ENCODE results near the gene STPG4. TPM values are rescaled to one million over a fixed set of nuclear protein-coding genes. Genes with fewer than 3 reads are reported as not detected.

The STPG4 gene, protein sequence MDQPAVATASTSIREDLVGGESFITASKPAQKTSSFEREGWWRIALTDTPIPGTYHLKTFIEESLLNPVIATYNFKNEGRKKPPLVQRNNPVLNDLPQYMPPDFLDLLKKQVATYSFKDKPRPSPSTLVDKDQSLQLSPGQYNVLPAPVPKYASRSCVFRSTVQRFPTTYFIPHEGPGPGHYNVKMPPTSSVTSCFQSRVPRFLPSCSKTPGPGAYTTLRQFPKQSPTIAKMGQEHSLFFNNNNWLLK
- 0.06 TPM for polyA plus RNA-seq (2013, experiment 1 of 2)
- polyA plus RNA-seq (2013, experiment 2 of 2) = 0.05 TPM

DNA sequence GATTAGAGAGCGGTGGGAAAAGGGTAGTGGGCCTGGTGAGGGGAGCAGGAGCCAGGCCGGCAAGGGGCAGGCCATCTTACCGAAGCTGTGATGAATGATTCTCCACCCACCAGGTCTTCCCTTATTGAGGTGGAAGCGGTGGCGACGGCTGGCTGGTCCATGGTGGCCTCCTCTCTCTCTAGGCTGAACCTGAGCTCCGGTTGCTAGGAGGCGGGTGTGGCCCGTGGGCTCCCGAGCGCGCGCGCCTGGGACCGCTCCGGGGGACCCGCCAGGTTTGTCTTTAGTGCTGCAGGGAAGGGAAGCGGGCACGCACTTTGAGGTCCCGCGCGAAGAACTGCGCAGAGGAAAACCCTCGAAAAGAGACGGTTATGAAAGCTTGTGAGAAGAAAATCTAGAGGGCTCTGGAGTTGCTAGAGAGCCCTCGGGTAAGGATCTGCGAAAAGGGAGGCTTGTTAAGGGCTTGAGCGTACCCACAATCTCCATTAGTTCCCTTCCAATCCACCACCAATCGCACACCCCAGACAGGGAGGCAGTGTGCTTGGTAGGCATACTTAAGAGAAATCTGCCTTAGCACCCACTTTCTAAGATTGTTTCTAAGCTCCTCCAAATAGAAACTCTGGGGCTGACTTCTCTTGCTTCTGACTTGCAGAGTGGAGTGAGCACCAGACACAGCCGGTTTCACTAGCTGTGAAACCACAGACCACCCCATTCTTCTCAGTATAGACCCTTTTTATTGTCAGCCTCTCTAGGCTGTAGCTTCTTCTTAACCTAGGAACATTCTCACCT, at the start of gene STPG4:
Gene STPG4 (minus strand): TSS at position 218 of the 786 bp plus-strand sequence. CDS start 57 bp downstream, at position 161.
- 98% methylated on average over 30 of the region's 30 CpGs for WGBS
- no peak within 1 kb of the TSS for H3K14ac ChIP-seq (ENCODE audit: low read length in 2 of 2)
- H3K79me1 ChIP-seq (replicated peaks; ENCODE audit: low read length, poor library complexity, severe bottlenecking) = no peaks in the 10 kb centered on the region
- peak within 1 kb of the TSS in 1 of 2 experiments; percentile 30 for H3K4ac ChIP-seq (ENCODE audit: low read depth in 1 of 2, low read length in 2 of 2)
- peak within 1 kb of the TSS; percentile 50 for H2AK5ac ChIP-seq (ENCODE audit: low read length, severe bottlenecking)
- H4K8ac ChIP-seq (ENCODE audit: low read length) = no peak within 1 kb of the TSS
- no peaks in the 10 kb centered on the region for H3K9me3 ChIP-seq (ENCODE audit: control insufficient read depth, low read length)
- H2BK15ac ChIP-seq (ENCODE audit: low read depth, poor library complexity, severe bottlenecking) = no peak within 1 kb of the TSS
- no peak within 1 kb of the TSS for H4K91ac ChIP-seq (ENCODE audit: low read length)
- no peak within 1 kb of the TSS for H3K4me2 ChIP-seq (ENCODE audit: low read length, poor library complexity, severe bottlenecking)
- no peak within 1 kb of the TSS for H3K23ac ChIP-seq (ENCODE audit: low read length in 2 of 2)
- peaks cover 2% of the 10 kb centered on the region for H3K4me1 ChIP-seq (ENCODE audit: control insufficient read depth, insufficient read depth, low read depth, low read length)
- no peak within 1 kb of the TSS for H3K18ac ChIP-seq (ENCODE audit: low read depth in 1 of 2, low read length in 2 of 2)
- H3K27me3 ChIP-seq (ENCODE audit: control insufficient read depth in 1 of 2, insufficient read depth in 1 of 2, low read length in 2 of 2) = no peaks in the 10 kb centered on the region
- no peak within 1 kb of the TSS for H2BK12ac ChIP-seq (ENCODE audit: low read length in 2 of 2)
- no peak within 1 kb of the TSS for H3K9ac ChIP-seq (ENCODE audit: low read length)
- H3K27ac ChIP-seq (ENCODE audit: low read length, poor library complexity, severe bottlenecking) = peak within 1 kb of the TSS; percentile 36
- no peak within 1 kb of the TSS for H2BK5ac ChIP-seq (ENCODE audit: low read depth, low read length, poor library complexity, severe bottlenecking)
- no peak within 1 kb of the TSS for H2AFZ ChIP-seq (ENCODE audit: low read depth, low read length)
- no peak within 1 kb of the TSS for H3K4me3 ChIP-seq (ENCODE audit: insufficient read depth in 1 of 2, low read depth in 1 of 2, low read length in 2 of 2)
- DNase-seq = no peak
- H3K36me3 ChIP-seq (ENCODE audit: control insufficient read depth in 1 of 2, insufficient read depth in 2 of 2, low read depth in 1 of 2, low read length in 2 of 2) = peaks cover 22 to 70% of the 10 kb centered on the region in 2 experiments
- H2BK120ac ChIP-seq (ENCODE audit: low read depth, low read length) = no peak within 1 kb of the TSS

- Histone ChIP-seq H2BK12ac (ENCODE audit: low read length in 2 of 2) (peak overlapping the region in 1 of 2 experiments; percentile 25), H2AFZ (ENCODE audit: low read depth, low read length) (no peak overlapping the region), H3K4ac (ENCODE audit: low read depth in 1 of 2, low read length in 2 of 2) (no peak overlapping the region), H4K8ac (ENCODE audit: low read length) (no peak overlapping the region), H3K18ac (ENCODE audit: low read depth in 1 of 2, low read length in 2 of 2) (peak overlapping the region in 1 of 2 experiments; percentile 18), H3K27me3 (ENCODE audit: control insufficient read depth in 1 of 2, insufficient read depth in 1 of 2, low read length in 2 of 2) (no peaks in the 10 kb centered on the region), H2AK5ac (ENCODE audit: low read length, severe bottlenecking) (peak overlapping the region; percentile 18), H3K23ac (ENCODE audit: low read length in 2 of 2) (no peak overlapping the region), H3K9ac (ENCODE audit: low read length) (no peak overlapping the region), H2BK15ac (ENCODE audit: low read depth, poor library complexity, severe bottlenecking) (no peak overlapping the region), H2BK5ac (ENCODE audit: low read depth, low read length, poor library complexity, severe bottlenecking) (no peak overlapping the region), H3K27ac (ENCODE audit: low read length, poor library complexity, severe bottlenecking) (no peak overlapping the region), H3K14ac (ENCODE audit: low read length in 2 of 2) (no peak overlapping the region), H3K9me3 (ENCODE audit: control insufficient read depth, low read length) (no peaks in the 10 kb centered on the region), H3K36me3 (ENCODE audit: control insufficient read depth in 1 of 2, insufficient read depth in 2 of 2, low read depth in 1 of 2, low read length in 2 of 2) (no peaks in the 10 kb centered on the region), H3K4me1 (ENCODE audit: control insufficient read depth, insufficient read depth, low read depth, low read length) (peaks cover 4% of the 10 kb centered on the region), H2BK120ac (ENCODE audit: low read depth, low read length) (no peak overlapping the region), H3K4me2 (ENCODE audit: low read length, poor library complexity, severe bottlenecking) (no peak overlapping the region), H3K79me1 (replicated peaks; ENCODE audit: low read length, poor library complexity, severe bottlenecking) (no peaks in the 10 kb centered on the region), H3K4me3 (ENCODE audit: insufficient read depth in 1 of 2, low read depth in 1 of 2, low read length in 2 of 2) (no peak overlapping the region), H4K91ac (ENCODE audit: low read length) (no peak overlapping the region)
- DNase-seq = no peak
- 100% methylated on average over 2 of the region's 3 CpGs for WGBS
Measured at GRCh38 chr2:47204691-47205090, 49.6 kb upstream of the STPG4 start.

GRCh38 chr2:47203995-47204394, 48.9 kb upstream of the STPG4 start:
- peaks cover 4% of the 10 kb centered on the region for H3K4me1 ChIP-seq (ENCODE audit: control insufficient read depth, insufficient read depth, low read depth, low read length)
- no peaks in the 10 kb centered on the region for H3K9me3 ChIP-seq (ENCODE audit: control insufficient read depth, low read length)
- no peak overlapping the region for H3K4me2 ChIP-seq (ENCODE audit: low read length, poor library complexity, severe bottlenecking)
- H2BK12ac ChIP-seq (ENCODE audit: low read length in 2 of 2) = peak overlapping the region; percentile 4 to 56
- no peak overlapping the region for H2BK120ac ChIP-seq (ENCODE audit: low read depth, low read length)
- H4K8ac ChIP-seq (ENCODE audit: low read length) = no peak overlapping the region
- no peaks in the 10 kb centered on the region for H3K27me3 ChIP-seq (ENCODE audit: control insufficient read depth in 1 of 2, insufficient read depth in 1 of 2, low read length in 2 of 2)
- H2BK5ac ChIP-seq (ENCODE audit: low read depth, low read length, poor library complexity, severe bottlenecking) = no peak overlapping the region
- no peak overlapping the region for H3K27ac ChIP-seq (ENCODE audit: low read length, poor library complexity, severe bottlenecking)
- no peak overlapping the region for H2BK15ac ChIP-seq (ENCODE audit: low read depth, poor library complexity, severe bottlenecking)
- H3K79me1 ChIP-seq (replicated peaks; ENCODE audit: low read length, poor library complexity, severe bottlenecking) = no peaks in the 10 kb centered on the region
- no peak overlapping the region for H3K18ac ChIP-seq (ENCODE audit: low read depth in 1 of 2, low read length in 2 of 2)
- WGBS = 98% methylated on average over 4 of the region's 4 CpGs
- H3K9ac ChIP-seq (ENCODE audit: low read length) = no peak overlapping the region
- DNase-seq = no peak
- H4K91ac ChIP-seq (ENCODE audit: low read length) = peak overlapping the region; percentile 45
- no peaks in the 10 kb centered on the region for H3K36me3 ChIP-seq (ENCODE audit: control insufficient read depth in 1 of 2, insufficient read depth in 2 of 2, low read depth in 1 of 2, low read length in 2 of 2)
- no peak overlapping the region for H3K4ac ChIP-seq (ENCODE audit: low read depth in 1 of 2, low read length in 2 of 2)
- H3K14ac ChIP-seq (ENCODE audit: low read length in 2 of 2) = no peak overlapping the region
- peak overlapping the region; percentile 12 for H2AK5ac ChIP-seq (ENCODE audit: low read length, severe bottlenecking)
- H3K23ac ChIP-seq (ENCODE audit: low read length in 2 of 2) = no peak overlapping the region
- no peak overlapping the region for H3K4me3 ChIP-seq (ENCODE audit: insufficient read depth in 1 of 2, low read depth in 1 of 2, low read length in 2 of 2)
- no peak overlapping the region for H2AFZ ChIP-seq (ENCODE audit: low read depth, low read length)

DNA sequence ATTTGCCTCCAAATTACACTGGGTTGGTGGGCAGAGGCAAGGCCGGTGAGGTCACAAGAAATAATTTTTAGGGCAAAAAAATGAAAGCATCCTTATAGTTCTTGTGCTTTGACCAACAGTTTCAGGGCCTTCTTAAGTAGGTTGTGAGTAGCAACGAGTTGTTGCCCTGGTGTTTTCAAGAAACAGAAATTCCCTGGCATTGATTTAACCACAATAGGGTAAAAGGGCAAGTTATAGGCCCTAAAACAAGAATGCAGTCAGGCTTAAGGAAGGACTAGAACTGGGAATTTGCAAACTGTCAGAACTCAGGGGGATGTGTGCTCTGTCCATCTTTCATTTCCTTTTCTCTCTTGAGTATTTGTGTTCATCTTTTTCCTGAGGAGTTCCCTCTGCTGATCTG, 46.1 kb upstream of the STPG4 start:
- Histone ChIP-seq H3K27me3 (ENCODE audit: control insufficient read depth in 1 of 2, insufficient read depth in 1 of 2, low read length in 2 of 2) (no peaks in the 10 kb centered on the region), H2AK5ac (ENCODE audit: low read length, severe bottlenecking) (peak overlapping the region; percentile 84), H2BK5ac (ENCODE audit: low read depth, low read length, poor library complexity, severe bottlenecking) (peak overlapping the region; percentile 70), H3K4me2 (ENCODE audit: low read length, poor library complexity, severe bottlenecking) (no peak overlapping the region), H3K9ac (ENCODE audit: low read length) (peak overlapping the region; percentile 41), H2BK12ac (ENCODE audit: low read length in 2 of 2) (peak overlapping the region; percentile 65 to 95), H3K9me3 (ENCODE audit: control insufficient read depth, low read length) (no peaks in the 10 kb centered on the region), H4K8ac (ENCODE audit: low read length) (no peak overlapping the region), H3K4me1 (ENCODE audit: control insufficient read depth, insufficient read depth, low read depth, low read length) (peaks cover 6% of the 10 kb centered on the region), H3K79me1 (replicated peaks; ENCODE audit: low read length, poor library complexity, severe bottlenecking) (no peaks in the 10 kb centered on the region), H2AFZ (ENCODE audit: low read depth, low read length) (no peak overlapping the region), H3K4me3 (ENCODE audit: insufficient read depth in 1 of 2, low read depth in 1 of 2, low read length in 2 of 2) (no peak overlapping the region), H3K36me3 (ENCODE audit: control insufficient read depth in 1 of 2, insufficient read depth in 2 of 2, low read depth in 1 of 2, low read length in 2 of 2) (no peaks in the 10 kb centered on the region), H3K27ac (ENCODE audit: low read length, poor library complexity, severe bottlenecking) (peak overlapping the region; percentile 12), H3K14ac (ENCODE audit: low read length in 2 of 2) (no peak overlapping the region), H3K23ac (ENCODE audit: low read length in 2 of 2) (no peak overlapping the region), H3K4ac (ENCODE audit: low read depth in 1 of 2, low read length in 2 of 2) (peak overlapping the region in 1 of 2 experiments; percentile 78), H4K91ac (ENCODE audit: low read length) (no peak overlapping the region), H2BK15ac (ENCODE audit: low read depth, poor library complexity, severe bottlenecking) (no peak overlapping the region), H3K18ac (ENCODE audit: low read depth in 1 of 2, low read length in 2 of 2) (peak overlapping the region; percentile 79 to 94), H2BK120ac (ENCODE audit: low read depth, low read length) (peak overlapping the region; percentile 50)
- 49% methylated on average over 2 of the region's 2 CpGs for WGBS
- DNase-seq = peak; percentile 69
